Activated CD4-positive, alpha-beta T cell treated with anti-CD3 and anti-CD28 coated beads, Interleukin-2, amount 50 U/mL, for 48 hours (primary cell): ENCODE data around the gene PLEK2.
A peak's percentile ranks its signal among the peaks of the same experiment; 100 is the strongest.

Source experiments
- DNase-seq, 2 experiments: peaks; one replicate each; pipeline ENCODE4 v3.0.0-alpha.2; 2020

Gene PLEK2

GRCh38 chr14:67396381-67396970, 15.5 kb downstream of the PLEK2 start:
- no peak for DNase-seq

DNA sequence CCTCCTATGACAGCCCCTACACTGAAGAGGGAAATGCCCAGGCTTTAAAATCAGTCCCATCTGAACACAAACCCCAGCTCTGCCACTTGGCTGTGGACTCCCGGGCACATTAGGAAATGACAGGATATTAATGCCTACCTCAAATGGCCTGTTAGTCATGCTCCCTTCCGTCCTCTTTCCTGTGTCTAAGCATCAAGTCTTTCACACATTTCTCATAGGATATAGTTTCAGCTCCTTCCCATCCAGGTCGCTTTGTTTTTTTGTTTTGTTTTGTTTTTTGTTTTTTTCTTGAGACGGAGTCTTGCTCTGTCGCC, 16.1 kb downstream of the PLEK2 start:
- DNase-seq = no peak

DNA sequence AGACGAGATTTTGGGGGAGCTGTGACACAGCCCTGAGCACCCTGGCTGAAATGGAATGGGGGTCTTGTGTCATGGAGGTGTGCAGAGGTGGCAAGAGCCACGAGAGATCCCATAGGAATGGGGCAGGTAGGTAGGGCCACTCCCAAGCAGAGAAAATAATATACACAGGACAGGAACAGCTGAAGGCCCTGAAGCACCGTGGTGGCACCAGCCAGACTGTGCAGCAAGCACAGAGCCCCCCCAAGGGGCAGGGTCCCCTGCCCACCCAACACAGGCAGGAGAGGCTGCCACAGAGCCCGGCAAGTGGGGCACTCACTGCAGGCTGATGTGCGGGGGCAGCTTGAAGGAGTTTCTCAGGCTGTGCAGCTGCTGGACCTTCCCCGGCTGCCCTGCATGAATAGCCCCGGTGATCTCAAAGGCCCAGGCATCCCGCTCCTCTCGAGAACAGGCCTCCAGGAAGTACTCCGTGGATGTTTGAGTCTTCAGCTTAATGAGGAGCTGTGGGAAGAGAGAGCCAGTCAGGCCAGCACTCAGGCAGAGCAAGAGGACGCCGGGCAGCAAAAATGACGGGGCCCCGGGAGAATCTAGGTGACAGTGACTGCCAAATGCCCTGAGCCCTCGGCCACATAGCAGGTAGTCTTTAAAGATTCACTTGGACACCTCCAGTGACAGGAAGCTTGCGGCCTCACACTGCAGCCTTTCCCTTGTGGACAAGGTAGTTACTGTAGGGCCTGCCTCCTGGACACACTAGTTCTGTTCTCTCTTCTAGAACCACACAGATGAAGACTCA, 16.7 kb downstream of the PLEK2 start:
- DNase-seq = no peak

- no peak for DNase-seq
These were observed 18.3 kb downstream of the PLEK2 start for GRCh38 chr14:67393689-67394088.

DNA sequence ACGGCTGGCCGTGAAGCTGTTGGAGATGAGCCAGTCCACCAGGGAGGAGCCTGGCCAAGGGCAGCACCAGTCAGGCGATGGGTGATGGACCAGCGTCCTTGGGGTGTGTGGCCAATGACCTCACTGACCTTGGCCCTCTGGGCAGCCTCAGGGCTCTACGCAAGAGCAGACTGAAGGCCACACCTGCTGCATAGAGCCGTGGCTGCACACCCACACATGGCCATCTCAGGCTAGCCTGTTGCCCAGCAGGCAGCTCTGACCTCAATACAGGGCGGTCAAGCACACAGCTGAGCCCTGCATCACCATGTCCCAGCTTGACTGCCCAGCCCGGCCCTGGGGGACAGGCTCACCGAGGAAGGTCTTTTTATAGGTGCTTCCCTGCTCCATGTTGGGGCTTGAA, 19.2 kb downstream of the PLEK2 start:
- no peak for DNase-seq

GRCh38 chr14:67392123-67392522, 19.8 kb downstream of the PLEK2 start:
- no peak for DNase-seq

GRCh38 chr14:67391268-67391667, 20.7 kb downstream of the PLEK2 start:
- no peak for DNase-seq

DNA sequence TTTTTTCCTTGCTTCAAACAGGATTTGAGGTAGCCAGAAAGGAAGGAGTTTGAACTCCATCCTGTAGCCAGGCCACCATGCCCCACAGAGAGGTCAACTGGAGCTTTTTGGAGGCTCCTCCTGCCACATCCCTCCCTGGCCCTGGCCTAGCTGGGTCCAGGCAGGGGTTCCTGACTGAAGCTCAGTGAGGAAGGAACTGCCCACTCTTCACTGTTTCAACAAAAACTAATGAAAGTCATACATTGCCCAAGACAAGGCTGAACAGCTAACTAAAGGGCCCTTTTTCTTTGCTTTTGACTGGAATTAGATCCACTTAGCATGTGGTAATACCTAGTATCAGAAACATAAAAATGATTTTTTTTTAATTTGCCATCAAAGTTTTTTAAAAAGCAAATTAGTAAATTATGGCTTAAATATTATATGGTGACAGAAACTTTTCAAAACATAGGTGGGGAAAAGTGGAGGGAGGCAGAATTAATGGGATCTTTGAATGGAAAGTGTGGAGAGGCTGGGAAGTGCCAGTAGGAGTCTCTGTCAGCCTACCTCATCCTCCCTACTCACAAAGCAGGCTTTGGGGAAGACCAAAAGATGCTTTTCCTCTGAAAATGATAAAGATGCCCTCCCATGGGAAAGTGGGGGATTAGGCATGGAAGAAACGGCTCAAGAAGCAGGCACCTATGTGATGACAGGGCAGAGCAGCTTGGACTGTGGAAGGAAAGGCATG, 22.0 kb downstream of the PLEK2 start:
- DNase-seq = no peak

DNA sequence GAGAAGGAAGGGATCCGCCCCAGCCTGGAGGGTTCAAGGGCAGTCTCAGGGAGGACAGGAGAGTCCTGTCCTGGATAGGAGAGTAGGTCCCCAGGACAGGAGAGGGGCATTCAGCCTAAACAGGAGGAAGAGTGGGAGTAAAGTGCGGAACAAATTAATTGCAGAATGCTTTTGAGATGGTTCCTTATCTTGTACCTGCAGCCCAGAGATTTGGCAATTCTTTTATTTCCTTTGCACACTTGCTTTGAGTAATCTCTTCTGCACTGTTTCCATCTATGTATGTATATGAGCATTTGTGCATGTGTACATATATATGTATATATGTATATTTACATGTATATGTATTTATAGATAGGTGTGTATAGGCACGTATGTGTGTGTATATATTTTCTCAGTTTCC, 22.7 kb downstream of the PLEK2 start:
- DNase-seq = no peak

- DNase-seq = no peak
These were observed 24.8 kb downstream of the PLEK2 start for GRCh38 chr14:67387195-67387594.

GRCh38 chr14:67385618-67386017, 26.3 kb downstream of the PLEK2 start:
- DNase-seq = no peak

DNA sequence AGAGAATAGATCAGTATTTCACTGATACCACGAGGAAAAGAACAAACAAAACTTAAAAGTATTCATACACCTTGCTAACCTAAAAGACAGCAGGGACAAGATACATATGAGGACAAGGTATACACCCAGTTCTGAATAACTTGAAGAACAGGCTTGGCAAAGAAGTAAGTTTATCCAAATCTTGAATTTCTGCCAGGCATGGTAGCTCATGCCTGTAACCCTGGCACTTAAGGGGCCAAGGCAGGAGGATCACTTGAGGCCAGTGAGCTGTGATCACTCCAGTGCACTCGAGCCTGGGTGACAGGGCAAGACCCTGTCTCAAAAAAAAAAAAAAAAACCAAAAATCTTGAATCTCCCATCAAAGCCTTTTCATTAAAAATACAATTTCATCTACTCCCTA, 26.8 kb downstream of the PLEK2 start:
- no peak for DNase-seq

DNA sequence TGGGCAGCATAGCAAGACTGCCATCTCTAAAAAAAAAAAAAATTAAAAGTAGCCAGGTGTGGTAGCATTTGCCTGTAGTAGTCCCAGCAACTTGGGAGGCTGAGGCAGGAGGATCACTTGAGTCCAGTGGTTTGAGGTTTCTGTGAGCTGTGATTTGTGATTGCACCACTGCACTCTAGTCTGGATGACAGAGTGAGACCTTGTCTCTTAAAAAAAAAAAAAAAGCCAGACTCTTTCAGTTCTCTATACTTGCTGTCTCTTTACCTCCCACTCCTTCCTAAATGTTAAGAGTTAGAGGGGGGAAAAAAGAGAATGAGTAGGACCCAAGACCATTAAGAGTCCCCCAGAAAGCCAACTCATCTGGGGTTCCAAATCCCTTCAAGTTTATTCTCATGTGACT, 34.0 kb downstream of the PLEK2 start:
- no peak for DNase-seq

DNA sequence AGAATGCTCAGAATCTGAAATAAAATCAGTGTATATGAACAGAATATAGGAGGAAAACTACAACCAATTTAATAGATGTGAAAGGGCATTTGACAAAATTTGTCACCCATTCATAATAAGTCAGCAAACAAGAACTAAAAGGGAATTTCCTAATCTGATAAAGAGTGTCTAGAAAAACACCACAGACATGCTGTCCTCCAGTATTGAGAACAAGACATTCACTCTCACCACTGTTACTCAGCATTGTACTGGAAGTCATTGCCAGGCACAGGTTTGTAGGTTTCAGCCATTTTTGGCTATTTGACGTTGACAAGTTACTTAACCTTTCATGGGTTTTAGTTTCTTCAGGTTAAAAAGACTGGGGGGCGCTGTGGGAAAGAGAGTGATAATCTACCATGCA, 38.6 kb downstream of the PLEK2 start:
- DNase-seq = peak in 1 of 2 experiments; percentile 18

GRCh38 chr14:67372833-67373232, 39.1 kb downstream of the PLEK2 start:
- no peak for DNase-seq

DNA sequence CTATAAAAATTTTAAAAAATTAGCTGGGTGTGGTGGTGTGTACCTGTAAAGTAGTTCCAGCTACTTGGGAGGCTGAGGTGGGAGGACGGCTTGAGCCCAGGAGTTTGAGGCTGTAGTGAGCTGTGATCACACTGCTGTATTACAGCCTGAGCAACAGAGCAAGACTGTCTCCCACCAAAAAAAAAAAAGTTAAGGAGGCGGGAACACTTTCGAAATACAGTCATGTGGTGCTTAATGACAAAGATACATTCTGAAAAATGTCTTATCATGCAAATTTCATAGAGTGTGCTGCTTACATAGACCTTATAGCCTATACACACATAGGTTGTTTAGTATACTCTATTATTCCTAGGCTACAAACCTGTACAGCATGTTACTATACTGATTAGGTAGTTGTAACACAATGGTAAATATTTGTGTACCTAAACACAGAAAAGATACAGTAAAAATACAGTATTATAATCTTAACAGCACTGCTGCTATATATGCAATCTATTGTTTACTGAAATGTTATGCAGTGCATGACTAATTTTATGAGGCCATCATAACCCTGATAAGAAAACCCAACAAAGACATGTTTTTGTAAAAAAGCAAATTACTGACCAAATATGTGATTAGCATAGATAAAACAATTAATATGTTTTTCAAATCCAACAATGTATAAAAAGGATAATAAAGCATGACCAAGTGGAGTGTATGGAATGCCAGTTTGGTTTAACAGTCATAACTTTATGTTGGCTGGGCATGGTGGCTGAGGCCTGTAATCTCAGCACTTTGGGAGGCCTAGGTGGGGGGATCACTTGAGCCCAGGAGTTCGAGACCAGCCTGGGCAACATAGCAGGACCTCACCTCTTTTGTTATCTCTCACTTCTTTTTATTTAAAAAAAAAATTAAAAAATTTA, 40.5 kb downstream of the PLEK2 start:
- DNase-seq = no peak

DNA sequence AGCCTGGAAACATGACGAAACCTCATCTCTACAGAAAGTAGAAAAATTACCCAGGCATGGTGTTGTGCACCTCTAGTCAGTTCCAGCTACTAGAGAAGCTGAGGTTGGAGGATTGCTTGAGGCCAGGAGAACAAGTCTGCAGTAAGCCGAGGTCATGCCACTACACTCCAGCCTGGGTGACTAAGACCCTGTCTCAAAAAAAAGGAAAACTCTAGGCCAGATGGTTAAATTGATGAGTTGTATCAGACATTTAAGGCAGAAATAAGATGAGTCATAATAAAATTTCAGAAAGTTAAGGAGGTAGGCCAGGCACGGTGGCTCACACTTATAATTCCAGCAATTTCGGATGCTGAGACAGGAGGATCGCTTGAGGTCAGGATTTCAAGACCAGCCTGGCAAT, 41.1 kb downstream of the PLEK2 start:
- no peak for DNase-seq

DNA sequence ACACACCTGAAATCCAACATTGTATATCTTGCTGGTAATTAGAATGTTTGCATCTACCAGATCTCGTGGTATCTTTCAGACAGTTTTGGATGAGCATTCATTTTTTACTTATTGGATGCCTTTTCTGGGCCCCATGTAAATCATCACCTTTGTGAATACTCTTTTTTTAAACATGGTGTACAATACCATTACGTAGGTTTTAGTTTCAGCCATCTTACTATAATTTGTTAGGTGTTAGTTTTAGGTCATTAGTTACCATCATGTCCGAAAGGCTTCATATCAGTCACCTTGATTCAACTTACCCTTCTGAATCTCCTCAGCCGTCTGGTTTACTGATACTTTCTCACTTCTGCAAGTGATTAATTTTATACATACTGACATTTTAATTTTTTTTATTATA, 46.5 kb downstream of the PLEK2 start:
- DNase-seq = no peak

DNA sequence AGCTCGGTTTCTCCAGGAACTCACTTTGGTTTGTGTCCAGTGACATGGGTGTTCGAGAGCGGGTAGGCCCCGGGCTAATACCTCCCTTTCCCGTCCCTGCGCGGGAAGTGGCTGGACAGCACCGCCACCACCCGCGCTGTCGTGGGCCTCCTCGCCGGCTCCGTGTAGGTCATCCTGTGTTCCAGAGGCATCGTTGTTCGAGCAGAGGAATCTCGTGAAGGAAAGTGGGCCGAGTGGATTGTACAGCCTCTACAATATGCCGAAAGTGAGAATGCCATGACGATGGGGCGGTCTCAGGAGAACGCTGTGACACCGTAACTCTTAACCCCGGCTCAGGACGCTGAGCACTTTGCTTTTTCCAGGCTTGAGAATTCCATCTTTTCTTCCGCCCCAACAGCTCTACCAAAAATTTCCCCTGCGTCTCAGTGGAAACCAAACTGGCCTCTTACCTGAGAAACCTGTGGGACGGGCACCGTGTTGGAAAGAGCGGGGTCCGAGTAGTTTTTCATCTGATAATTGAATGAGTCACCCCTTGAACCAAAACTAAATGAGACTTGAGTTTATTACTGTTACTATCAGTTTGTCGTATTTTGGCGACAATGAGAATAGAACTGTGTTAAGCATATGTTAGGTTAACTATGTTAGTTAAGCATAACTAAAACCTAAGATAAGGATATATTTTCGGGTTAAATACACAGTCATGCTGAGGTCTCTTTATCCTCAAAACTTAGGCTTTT, 51.3 kb downstream of the PLEK2 start:
- peak in 1 of 2 experiments; percentile 39 for DNase-seq

GRCh38 chr14:67359775-67360469, 52.0 kb downstream of the PLEK2 start, which contains the start of the genes ATP6V1D and EIF2S1:
Gene ATP6V1D, minus strand, starts transcription at chr14:67359804. Its CDS starts 106 bp downstream, at chr14:67359698.
Gene EIF2S1, plus strand, starts transcription at chr14:67360328. Its CDS starts 4,440 bp downstream, at chr14:67364768.
- peak; percentile 99 for DNase-seq

DNA sequence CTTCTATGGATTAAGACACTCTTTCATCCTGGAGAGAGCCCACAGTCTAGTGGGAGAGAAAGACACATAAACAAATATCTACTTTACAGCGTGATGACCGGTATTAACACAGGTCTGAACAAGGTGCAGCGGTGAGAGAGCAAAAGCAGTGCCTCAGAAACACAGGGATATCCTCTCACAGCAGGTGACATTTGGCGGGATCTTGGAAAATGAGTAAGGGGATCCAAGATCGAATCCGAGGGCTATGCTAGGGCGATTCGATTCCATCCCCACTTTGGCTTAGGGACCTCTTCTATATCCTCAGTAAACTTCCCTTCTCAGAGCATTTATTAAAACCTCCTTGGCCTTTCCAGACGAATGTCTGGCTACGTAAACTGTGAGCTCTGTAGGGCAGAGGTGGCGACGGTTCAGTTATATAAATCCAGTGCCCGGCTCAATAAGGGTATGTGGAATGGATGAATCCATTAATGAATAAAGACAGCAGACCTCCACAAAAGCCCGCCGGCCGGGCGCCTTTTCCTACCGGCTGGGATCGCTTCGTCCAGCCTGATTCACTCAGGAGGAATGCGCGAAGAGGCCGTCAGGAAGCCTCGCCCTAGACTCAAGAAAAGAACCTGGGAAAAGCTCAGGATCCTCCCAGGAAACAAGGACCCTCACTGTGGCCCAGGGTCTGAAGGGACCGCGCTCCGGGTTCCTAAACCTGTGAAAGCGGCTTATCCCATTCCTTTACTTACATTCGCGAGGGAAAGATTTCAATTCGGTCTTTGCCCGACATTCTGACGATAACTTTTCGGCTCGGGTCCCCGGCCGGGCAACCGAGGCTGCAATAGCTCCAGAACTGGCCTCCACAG, 52.8 kb downstream of the PLEK2 start:
- no peak for DNase-seq
